Gastroesophageal sphincter (tissue), 4 donors: ENCODE measurements around the gene SCARB2. TPM values are rescaled to one million over a fixed set of nuclear protein-coding genes. Genes with fewer than 3 reads are reported as not detected.

Experiments
- ATAC-seq: fragments of 150-250 bp; one replicate; pipeline ENCODE4 v1.9.1; 2016; ENCODE audit warnings: mild to moderate bottlenecking, moderate library complexity
- H3K27ac ChIP-seq, 4 donors: fragments of 200-600 bp; sonication (generic) in 3 of 4; 1 replicate in 3 of 4; 2 replicates in 1 of 4; pipeline ENCODE4 v1.5.1; 2016 to 2019
- H3K27me3 ChIP-seq: fragments of 200-600 bp; sonication (generic); one replicate; pipeline ENCODE4 v1.5.1; 2019
- H3K36me3 ChIP-seq, 2 donors: fragments of 200-600 bp; sonication (generic); one replicate each; pipeline ENCODE4 v1.5.1; 2019; ENCODE audit warnings: control low read depth in 1 of 2
- H3K4me1 ChIP-seq, 3 donors: fragments of 200-600 bp; sonication (generic); 1 replicate in 2 of 3; 2 replicates in 1 of 3; pipeline ENCODE4 v1.5.1; 2016 to 2019; ENCODE audit warnings: control low read depth in 2 of 3
- H3K4me3 ChIP-seq, 2 donors: fragments of 200-600 bp; sonication (generic); one replicate each; pipeline ENCODE4 v1.5.1; 2019; ENCODE audit warnings: mild to moderate bottlenecking in 1 of 2, moderate library complexity in 1 of 2
- H3K9me3 ChIP-seq, 3 donors: fragments of 200-600 bp; sonication (generic); one replicate each; pipeline ENCODE4 v1.5.1; 2017 to 2019; ENCODE audit warnings: control low read depth in 2 of 3
- CTCF ChIP-seq, 4 experiments: fragments of 200-600 bp in 2 of 4; fragments of 450-650 bp in 2 of 4; sonication (generic) in 1 of 4; IDR thresholded peaks; one replicate each; pipeline ENCODE4 v1.5.1; 2017 to 2019; ENCODE audit warnings: antibody characterized with exemption in 4 of 4, mild to moderate bottlenecking in 2 of 4, moderate library complexity in 2 of 4
- EP300 ChIP-seq: sonication (generic); formaldehyde crosslinking; IDR thresholded peaks from one replicate; pipeline ENCODE4 v1.6.1; 2017; ENCODE audit warnings: antibody characterized with exemption, mild to moderate bottlenecking
- POLR2A ChIP-seq, 2 donors: fragments of 450-650 bp; IDR thresholded peaks; one replicate each; pipeline ENCODE4 v1.6.1; 2017; ENCODE audit warnings: antibody characterized with exemption in 2 of 2, mild to moderate bottlenecking in 2 of 2, moderate library complexity in 1 of 2
- POLR2AphosphoS5 ChIP-seq: sonication (generic); formaldehyde crosslinking; IDR thresholded peaks from one replicate; pipeline ENCODE4 v1.6.1; 2017; ENCODE audit warnings: antibody characterized with exemption
- WGBS, 2 donors: methylation state at CpG; one replicate each; pipeline ENCODE4 v1.1.5; 2018; ENCODE audit warnings: low coverage in 1 of 2; 5-methylcytosine and 5-hydroxymethylcytosine counted together
- total RNA-seq, 4 donors: library from RNA; depleted of rRNA; stranded (reverse); fragments of >200 nt; gene quantifications; one replicate each; pipeline ENCODE4 v1.1.0, GENCODE V29; 2016

SCARB2 gene
- total RNA-seq, result 100 to 1,000 TPM; 121 to 169 (median 130) TPM

- ATAC-seq, result peak; percentile 97
- peaks cover 11 to 61% (median 33%) of the 10 kb centered on the region in 3 donors for H3K4me1 ChIP-seq
- no peaks in the 10 kb centered on the region for H3K27me3 ChIP-seq
- H3K4me3 ChIP-seq, result peak within 1 kb of the TSS; percentile 75 to 85
- no peaks in the 10 kb centered on the region for H3K9me3 ChIP-seq
- peak in 2 of 4 experiments; percentile 13 to 31 for TF ChIP-seq CTCF (IDR thresholded peaks at IDR 0.05)
- TF ChIP-seq POLR2AphosphoS5, result peak; percentile 66
- TF ChIP-seq EP300, result no peak
- TF ChIP-seq POLR2A (IDR thresholded peaks at IDR 0.05), result peak; percentile 93 to 95
- no CpG with 5 or more reads among the region's 94 CpGs for WGBS, 2 donors
- no peaks in the 10 kb centered on the region for H3K36me3 ChIP-seq
- H3K27ac ChIP-seq, result peak within 1 kb of the TSS; percentile 89 to 99 (median 98)
Observed at GRCh38 chr4:76213415-76214176, at the start of gene SCARB2. Gene SCARB2 (minus strand): TSS chr4:76213824. CDS start chr4:76213543, 281 bp downstream.

DNA sequence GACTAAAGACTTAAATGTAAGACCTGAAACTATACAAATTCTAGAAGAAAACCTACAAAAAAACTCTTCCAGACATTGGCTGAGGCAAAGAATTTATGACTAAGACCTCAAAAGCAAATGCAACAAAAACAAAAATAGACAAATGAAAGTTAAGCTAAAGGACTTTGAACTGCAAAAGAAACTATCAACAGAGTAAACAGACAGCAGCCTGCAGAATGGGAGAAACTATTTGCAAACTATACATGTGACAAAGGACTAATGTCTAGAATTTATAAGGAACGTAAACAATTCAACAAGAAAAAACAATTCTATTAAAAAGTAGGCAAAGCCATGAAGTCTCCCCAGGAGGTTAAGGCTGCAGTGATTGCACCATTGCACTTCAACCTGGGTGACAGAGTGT lies 46.9 kb upstream of the SCARB2 start:
- WGBS, 2 donors, result 50 to 82% methylated on average over 1 of the region's 1 CpG
- H3K27ac ChIP-seq, result no peak overlapping the region
- H3K36me3 ChIP-seq, result peaks cover 0 to 8% of the 10 kb centered on the region in 2 donors
- H3K27me3 ChIP-seq, result no peaks in the 10 kb centered on the region
- ATAC-seq, result no peak
- H3K4me3 ChIP-seq, result no peak overlapping the region
- no peak for TF ChIP-seq POLR2AphosphoS5
- TF ChIP-seq CTCF (IDR thresholded peaks at IDR 0.05), result no peak
- TF ChIP-seq POLR2A (IDR thresholded peaks at IDR 0.05), result no peak
- H3K4me1 ChIP-seq, result no peaks in the 10 kb centered on the region
- H3K9me3 ChIP-seq, result no peaks in the 10 kb centered on the region

DNA sequence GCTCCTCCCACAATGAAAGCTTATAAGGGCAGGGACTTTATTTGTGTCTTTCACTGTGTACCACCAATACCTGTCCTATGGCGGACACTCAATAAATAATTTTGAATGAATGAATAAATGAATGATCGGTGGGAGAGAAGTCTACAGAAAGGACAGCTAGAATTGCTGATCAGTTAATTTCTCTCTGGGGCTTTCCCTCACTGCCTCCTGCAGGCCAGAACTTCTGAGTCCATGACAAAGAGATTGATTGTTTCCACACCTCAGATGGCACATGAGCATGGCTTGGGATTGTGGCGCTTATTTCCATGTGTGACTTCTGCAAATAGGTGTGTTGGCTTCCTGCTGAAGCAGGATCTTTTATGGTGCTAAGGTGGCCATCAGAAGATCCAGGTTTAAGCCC lies 44.2 kb upstream of the SCARB2 start:
- no peak for TF ChIP-seq EP300
- no peak for TF ChIP-seq POLR2AphosphoS5
- no peak for TF ChIP-seq POLR2A (IDR thresholded peaks at IDR 0.05)
- Histone ChIP-seq H3K36me3 (no peaks in the 10 kb centered on the region), H3K4me3 (no peak overlapping the region), H3K27me3 (no peaks in the 10 kb centered on the region), H3K27ac (no peak overlapping the region), H3K4me1 (no peaks in the 10 kb centered on the region), H3K9me3 (no peaks in the 10 kb centered on the region)
- ATAC-seq, result no peak
- 78 to 100% methylated on average over 3 of the region's 3 CpGs for WGBS, 2 donors

- TF ChIP-seq POLR2A (IDR thresholded peaks at IDR 0.05) (no peak), EP300 (no peak), POLR2AphosphoS5 (no peak), CTCF (IDR thresholded peaks at IDR 0.05) (no peak)
- Histone ChIP-seq H3K36me3 (no peaks in the 10 kb centered on the region), H3K9me3 (no peaks in the 10 kb centered on the region), H3K4me1 (peaks cover 0 to 3% (median 3%) of the 10 kb centered on the region in 3 donors), H3K27me3 (no peaks in the 10 kb centered on the region), H3K4me3 (no peak overlapping the region), H3K27ac (no peak overlapping the region)
- ATAC-seq, result no peak
- WGBS, 2 donors, result 78 to 100% methylated on average over 1 of the region's 1 CpG
Observed at GRCh38 chr4:76256968-76257367, 43.3 kb upstream of the SCARB2 start.

DNA sequence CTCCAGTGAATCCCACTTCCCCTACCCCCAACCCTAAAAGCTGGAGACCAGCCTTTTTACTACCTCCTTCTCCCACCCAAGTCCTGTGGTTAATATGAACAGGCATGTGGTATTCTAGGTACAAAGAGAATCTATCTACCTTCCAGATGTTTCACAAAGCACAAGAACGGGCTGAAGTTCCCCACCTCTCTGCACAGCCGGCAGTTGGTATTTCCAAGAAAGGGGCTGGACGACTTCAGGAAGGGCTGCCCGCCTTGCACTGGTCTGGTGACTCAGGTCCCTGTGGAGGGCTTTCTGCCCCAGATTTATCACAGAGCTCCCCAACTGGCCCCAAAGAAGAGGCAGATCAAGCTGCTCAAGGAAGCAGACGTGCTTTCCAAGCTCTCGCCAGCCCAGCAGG lies 42.4 kb upstream of the SCARB2 start:
- H3K27ac ChIP-seq, result no peak overlapping the region
- peaks cover 0 to 9% (median 3%) of the 10 kb centered on the region in 3 donors for H3K4me1 ChIP-seq
- no peak overlapping the region for H3K4me3 ChIP-seq
- no CpG with 5 or more reads among the region's 6 CpGs for WGBS, 2 donors
- peaks cover 5% of the 10 kb centered on the region for H3K27me3 ChIP-seq
- ATAC-seq, result no peak
- H3K9me3 ChIP-seq, result no peaks in the 10 kb centered on the region
- TF ChIP-seq CTCF (IDR thresholded peaks at IDR 0.05) (no peak), POLR2A (IDR thresholded peaks at IDR 0.05) (no peak), POLR2AphosphoS5 (no peak), EP300 (no peak)
- no peaks in the 10 kb centered on the region for H3K36me3 ChIP-seq
